ENCODE results near the gene GRIN2A.

Gene GRIN2A

DNA sequence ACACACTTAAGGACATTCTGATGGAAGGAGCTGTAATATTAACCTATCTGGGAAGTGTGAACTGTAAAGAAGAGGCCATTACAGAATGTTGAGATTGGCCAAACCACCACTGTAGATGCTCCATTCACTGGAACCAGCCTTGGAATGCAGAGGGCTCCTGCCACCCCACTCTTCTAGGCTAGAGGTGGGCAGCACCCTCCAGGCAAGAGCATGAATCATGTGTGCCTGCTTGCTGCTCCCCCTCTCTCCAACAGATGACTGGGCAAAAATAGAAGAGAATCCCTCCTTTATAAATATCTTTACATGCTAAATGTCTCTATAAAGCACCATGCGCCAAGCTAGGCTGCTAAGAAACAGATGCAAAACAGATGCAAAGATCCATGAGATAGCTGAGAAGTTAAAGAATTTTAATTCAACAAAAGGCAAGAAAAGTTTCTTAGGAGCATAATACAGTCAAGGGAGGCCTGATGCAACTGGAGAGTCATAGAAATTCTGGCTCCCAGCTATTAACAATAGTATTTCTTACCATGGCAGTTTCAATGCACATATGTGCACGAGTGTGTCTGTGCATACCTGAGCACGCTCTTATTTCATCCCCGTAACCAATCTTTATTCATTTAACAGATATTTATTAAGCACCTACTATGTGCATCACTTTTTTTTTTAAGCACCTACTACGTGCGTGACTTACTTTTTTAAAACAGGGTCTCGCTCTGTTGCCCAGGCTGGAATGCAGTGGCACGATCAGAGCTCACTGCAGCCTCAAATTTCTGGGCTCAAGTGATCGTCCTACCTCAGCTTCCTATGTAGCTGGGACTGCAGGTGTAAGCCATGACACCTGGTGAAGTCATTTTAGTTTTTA is 53.6 kb downstream of the GRIN2A start:
- no peak for DNase-seq

GRCh38 chr16:10126686-10127085 is 55.5 kb downstream of the GRIN2A start:
- DNase-seq = no peak

DNA sequence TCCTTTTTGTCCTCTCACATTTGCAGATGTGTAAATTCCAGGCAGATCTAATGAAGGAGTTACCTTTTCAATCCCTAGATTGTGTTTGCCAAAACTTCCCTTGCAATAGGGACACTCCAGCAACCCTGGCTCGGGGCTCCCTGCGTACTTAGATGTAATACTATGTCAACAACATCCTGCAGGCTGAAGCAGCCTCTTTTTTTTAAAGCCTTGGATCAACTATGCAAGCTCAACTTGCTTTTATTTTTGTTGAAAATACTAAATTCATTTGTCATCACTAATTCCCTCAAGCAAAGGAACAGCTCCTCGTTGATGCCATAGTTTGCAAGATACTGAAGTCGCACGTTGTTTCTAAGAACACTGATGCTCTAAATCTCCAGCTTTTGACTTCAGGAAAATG is 59.1 kb downstream of the GRIN2A start:
- no peak for DNase-seq

- DNase-seq = no peak
These were observed 59.7 kb downstream of the GRIN2A start for GRCh38 chr16:10122546-10122945.

- no peak for DNase-seq
These were observed 60.3 kb downstream of the GRIN2A start for GRCh38 chr16:10121897-10122425.

DNA sequence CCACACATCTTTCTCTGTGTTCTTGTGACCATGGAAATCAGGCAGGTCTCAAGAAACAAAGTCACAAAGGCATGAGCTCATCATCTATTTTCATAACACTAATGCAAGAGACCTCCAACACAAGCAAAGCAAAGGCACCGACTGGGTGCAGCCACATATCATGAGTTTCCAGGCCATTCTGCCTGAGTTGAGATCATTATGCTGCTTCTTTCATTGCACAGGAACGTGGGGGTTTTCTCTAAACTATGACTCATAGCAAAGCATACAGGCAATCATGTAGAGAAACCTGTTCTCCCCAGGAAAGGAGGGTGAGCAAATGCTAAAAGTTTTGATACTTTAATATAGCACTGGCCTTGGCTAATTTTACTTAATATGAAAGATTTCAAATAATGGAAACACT is 60.7 kb downstream of the GRIN2A start:
- DNase-seq = no peak

GRCh38 chr16:10120953-10121352 is 61.3 kb downstream of the GRIN2A start:
- DNase-seq = no peak

- DNase-seq = no peak
These were observed 67.8 kb downstream of the GRIN2A start for GRCh38 chr16:10114409-10114808.

DNA sequence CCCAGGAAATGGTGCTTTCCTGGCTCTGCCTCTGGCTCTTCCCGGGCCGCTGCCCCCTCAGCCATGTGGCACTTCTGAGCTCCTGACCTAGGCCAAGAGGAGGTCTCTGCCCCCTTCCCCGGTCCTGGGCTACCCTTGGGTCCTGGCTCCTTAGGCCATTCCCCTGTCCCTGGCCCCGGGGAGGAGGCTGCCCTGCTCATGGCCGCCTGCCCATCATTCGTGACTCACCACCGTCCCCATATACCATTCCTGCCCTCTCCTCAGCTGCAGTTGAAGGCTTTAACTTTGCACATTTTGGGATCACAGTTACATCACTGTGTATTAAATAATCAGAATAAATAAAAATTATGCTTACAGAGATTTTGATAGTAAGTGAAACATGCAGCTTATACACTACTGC is 69.0 kb downstream of the GRIN2A start:
- no peak for DNase-seq

DNA sequence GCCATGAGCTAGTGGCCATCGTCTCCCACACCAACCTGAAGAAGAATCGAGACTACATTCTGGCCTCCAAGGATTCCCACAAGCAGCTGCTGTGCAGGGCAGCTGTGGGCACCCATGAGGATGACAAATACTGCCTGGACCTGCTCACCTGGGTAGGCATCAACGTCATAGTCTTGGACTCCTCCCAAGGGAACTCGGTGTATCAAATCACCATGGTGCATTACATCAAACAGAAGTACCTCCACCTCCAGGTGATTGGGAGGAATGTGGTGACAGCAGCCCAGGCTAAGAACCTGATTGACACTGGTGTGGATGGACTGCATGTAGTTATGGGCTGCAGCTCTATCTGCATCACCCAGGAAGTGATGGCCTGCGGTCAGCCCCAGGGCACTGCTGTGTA is 70.2 kb downstream of the GRIN2A start:
- no peak for DNase-seq

DNA sequence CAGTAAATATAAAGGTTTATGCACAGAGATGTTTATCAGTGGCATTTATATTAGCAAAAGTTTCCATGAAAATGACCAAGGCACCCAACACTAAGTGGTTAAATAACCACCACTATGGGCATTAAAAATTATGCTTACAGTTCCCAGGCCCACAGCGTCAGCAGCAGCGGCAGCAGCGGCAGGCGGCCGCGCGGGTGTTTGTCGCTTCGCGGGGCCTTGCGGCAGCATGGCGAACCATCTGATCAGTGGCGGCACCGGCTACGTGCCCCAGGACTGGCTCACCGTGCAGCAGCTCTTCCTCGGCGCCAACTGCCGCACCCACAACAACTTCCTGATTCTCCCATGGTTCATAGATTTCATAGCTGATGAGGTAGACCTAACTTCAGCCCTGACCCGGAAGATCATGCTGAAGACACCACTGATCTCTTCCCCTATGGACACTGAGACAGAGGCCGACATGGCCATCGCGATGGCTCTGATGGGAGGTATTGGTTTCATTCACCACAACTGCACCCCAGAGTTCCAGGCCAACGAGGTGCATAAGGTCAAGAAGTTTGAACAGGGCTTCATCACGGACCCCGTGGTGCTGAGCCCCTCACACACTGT is 71.0 kb downstream of the GRIN2A start:
- DNase-seq = no peak

DNA sequence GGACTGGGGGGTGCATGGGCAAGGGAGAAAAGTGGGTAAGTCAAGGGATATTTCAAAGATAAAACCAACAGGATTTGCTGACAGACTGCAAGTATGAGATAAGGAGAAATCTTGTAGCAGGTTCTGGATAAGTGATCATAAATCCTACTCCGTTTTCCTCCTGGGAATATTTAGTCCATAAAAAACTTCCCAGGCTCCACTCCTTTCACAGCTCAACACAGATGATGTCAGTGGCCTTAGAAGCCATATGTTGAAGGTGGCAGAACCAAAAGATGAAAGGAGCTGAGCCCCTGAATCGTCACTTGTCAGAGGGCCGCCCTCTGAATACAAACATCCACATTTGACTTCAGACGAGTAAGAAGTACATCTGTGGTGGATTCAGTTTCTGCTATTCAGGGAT is 71.7 kb downstream of the GRIN2A start:
- no peak for DNase-seq

GRCh38 chr16:10107081-10107480 is 75.1 kb downstream of the GRIN2A start:
- DNase-seq = no peak

- no peak for DNase-seq
These were observed 78.5 kb downstream of the GRIN2A start for GRCh38 chr16:10103700-10104099.

- no peak for DNase-seq
These were observed 79.1 kb downstream of the GRIN2A start for GRCh38 chr16:10103118-10103517.

DNA sequence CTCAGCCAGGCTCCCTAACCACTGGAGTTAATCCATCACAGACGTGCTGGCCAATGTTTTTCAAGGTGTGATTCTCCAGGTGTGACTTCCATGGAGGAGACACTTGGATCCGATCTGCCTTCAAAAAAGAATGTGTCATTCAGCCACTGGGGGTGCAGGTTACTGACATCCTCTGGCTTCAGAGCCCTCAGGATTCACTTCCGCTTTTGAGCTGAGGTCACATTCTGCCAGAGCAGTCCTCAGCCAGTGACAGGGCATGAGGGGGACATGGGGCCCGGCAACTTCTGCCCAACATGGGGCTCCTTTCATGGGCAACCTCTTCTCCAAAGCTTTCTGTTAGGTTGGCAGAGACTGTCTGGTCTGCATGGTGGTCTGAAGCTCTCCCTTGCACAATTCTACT is 81.4 kb downstream of the GRIN2A start:
- no peak for DNase-seq

GRCh38 chr16:10098991-10099390 is 83.2 kb downstream of the GRIN2A start:
- DNase-seq = no peak

DNA sequence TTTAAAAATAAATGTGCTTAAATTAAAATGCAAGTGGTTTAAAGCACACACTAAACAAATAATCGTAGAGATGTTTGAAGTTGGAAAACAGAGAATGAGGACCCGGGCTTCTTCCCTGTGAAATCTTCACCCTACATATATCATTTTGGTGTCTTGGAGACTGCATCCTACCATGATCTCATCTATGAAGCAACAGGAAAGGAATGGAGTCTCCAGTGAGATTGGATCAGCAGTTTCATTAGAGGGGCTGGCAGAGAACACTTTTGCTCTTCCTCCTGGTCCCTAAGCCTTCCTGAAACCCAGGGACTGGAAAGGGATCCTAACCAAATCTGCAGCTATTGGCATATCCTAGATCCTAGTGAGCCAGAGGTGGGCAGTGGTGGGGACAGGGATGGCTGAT is 85.0 kb downstream of the GRIN2A start:
- DNase-seq = no peak

DNA sequence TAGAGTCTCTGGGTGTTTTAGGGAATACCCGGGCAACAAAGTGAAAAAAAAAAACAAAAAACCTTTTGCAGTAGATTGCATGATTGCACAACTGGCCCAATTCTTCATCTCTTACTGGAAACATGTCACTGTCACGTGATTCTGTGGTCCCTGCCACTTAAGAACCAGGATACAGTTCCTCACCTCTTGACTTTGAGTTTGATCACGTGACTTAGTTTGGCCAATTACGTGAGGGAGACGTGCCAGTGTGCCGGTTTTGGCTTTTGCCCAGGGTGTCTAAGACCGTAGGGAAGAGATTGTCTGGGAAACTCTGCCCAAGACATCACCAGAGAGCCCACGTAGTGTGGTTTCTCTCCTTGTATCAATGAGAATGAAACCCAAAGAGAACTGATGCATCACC is 88.7 kb downstream of the GRIN2A start:
- no peak for DNase-seq

GRCh38 chr16:10090816-10091215 is 91.4 kb downstream of the GRIN2A start:
- no peak for DNase-seq

- no peak for DNase-seq
These were observed 93.8 kb downstream of the GRIN2A start for GRCh38 chr16:10088380-10088793.

GRCh38 chr16:10087151-10087550 is 95.1 kb downstream of the GRIN2A start:
- DNase-seq = no peak

- DNase-seq = no peak
These were observed 95.6 kb downstream of the GRIN2A start for GRCh38 chr16:10086620-10087019.

- no peak for DNase-seq
These were observed 97.0 kb downstream of the GRIN2A start for GRCh38 chr16:10085078-10085798.

All from T-helper 2 cell (primary cell).